Neural progenitor cell (in vitro differentiated cells): ENCODE measurements around the gene ASTN1. TPM values are rescaled to one million over a fixed set of nuclear protein-coding genes. Genes with fewer than 3 reads are reported as not detected.

Experiments used
- DNase-seq: peaks from one replicate; pipeline ENCODE4 v3.0.0-alpha.2; 2016; ENCODE audit warnings: low spot score
- H2AFZ ChIP-seq: fragments of 200-600 bp; sonication (generic); replicated peaks from 2 replicates; pipeline ENCODE4 v1.6.1; 2016; ENCODE audit warnings: antibody characterized with exemption
- H3F3A ChIP-seq: fragments of 200-600 bp; sonication (generic); 2 replicates; pipeline ENCODE4 v1.6.1; 2016; ENCODE audit warnings: antibody characterized with exemption, low read depth
- H3K27ac ChIP-seq: fragments of 200-600 bp; sonication (generic); 2 replicates; pipeline ENCODE4 v1.5.1; 2016; ENCODE audit warnings: mild to moderate bottlenecking
- H3K27me3 ChIP-seq: fragments of 200-600 bp; sonication (generic); 2 replicates; pipeline ENCODE4 v1.6.1; 2016; ENCODE audit warnings: mild to moderate bottlenecking, moderate library complexity
- H3K36me3 ChIP-seq: fragments of 200-600 bp; sonication (generic); 2 replicates; pipeline ENCODE4 v1.5.1; 2016
- H3K4me1 ChIP-seq: fragments of 200-600 bp; sonication (generic); 2 replicates; pipeline ENCODE4 v1.6.1; 2016; ENCODE audit warnings: mixed run types
- H3K4me2 ChIP-seq: fragments of 200-600 bp; sonication (generic); 2 replicates; pipeline ENCODE4 v1.6.1; 2016
- H3K4me3 ChIP-seq: fragments of 200-600 bp; sonication (generic); 2 replicates; pipeline ENCODE4 v1.5.1; 2016
- H3K79me2 ChIP-seq: fragments of 200-600 bp; sonication (generic); 2 replicates; pipeline ENCODE4 v1.6.1; 2016; ENCODE audit warnings: low read depth
- H3K9ac ChIP-seq: fragments of 200-600 bp; sonication (generic); 2 replicates; pipeline ENCODE4 v1.6.1; 2016
- H3K9me3 ChIP-seq: fragments of 200-600 bp; sonication (generic); 2 replicates; pipeline ENCODE4 v1.5.1; 2016; ENCODE audit warnings: low read depth
- H4K20me1 ChIP-seq: fragments of 200-600 bp; sonication (generic); 2 replicates; pipeline ENCODE4 v1.6.1; 2016; ENCODE audit warnings: low read depth
- H3K27ac Mint-ChIP-seq: 3 replicates; pipeline ENCODE4 v1.8.0; 2021; ENCODE audit warnings: mixed read lengths
- H3K27me3 Mint-ChIP-seq: 2 replicates; pipeline ENCODE4 v1.8.0; 2022; ENCODE audit warnings: low read depth, mild to moderate bottlenecking, inconsistent platforms, moderate library complexity, mixed read lengths; ENCODE audit not compliant: insufficient read depth
- H3K36me3 Mint-ChIP-seq: 3 replicates; pipeline ENCODE4 v1.8.0; 2021; ENCODE audit warnings: mixed read lengths
- H3K4me1 Mint-ChIP-seq: 3 replicates; pipeline ENCODE4 v1.8.0; 2021; ENCODE audit warnings: mixed read lengths
- H3K4me3 Mint-ChIP-seq: 3 replicates; pipeline ENCODE4 v1.8.0; 2021; ENCODE audit warnings: mild to moderate bottlenecking, moderate library complexity, mixed read lengths
- H3K9me3 Mint-ChIP-seq: 3 replicates; pipeline ENCODE4 v1.8.0; 2020; ENCODE audit warnings: mixed read lengths
- EZH2 ChIP-seq: fragments of 200-600 bp; sonication (generic); IDR thresholded peaks from 2 replicates; pipeline ENCODE4 v1.6.1; 2017; ENCODE audit warnings: antibody characterized with exemption, mild to moderate bottlenecking, moderate library complexity
- EZH2phosphoT487 ChIP-seq: fragments of 200-600 bp; sonication (generic); IDR thresholded peaks from 2 replicates; pipeline ENCODE4 v1.6.1; 2017; ENCODE audit warnings: antibody characterized with exemption
- total RNA-seq: library from RNA; depleted of rRNA; stranded (reverse); fragments of >200 nt; gene quantifications from 2 replicates; pipeline ENCODE4 v1.2.3, GENCODE V29; 2015; ENCODE audit warnings: low replicate concordance
- TF ChIP-seq, protein P1 (sequence below): fragments of 200-600 bp; sonication (generic); IDR thresholded peaks from 2 replicates; pipeline ENCODE4 v1.5.1; 2017; ENCODE audit warnings: antibody characterized with exemption, mild to moderate bottlenecking

Gene ASTN1
- total RNA-seq, 1 donor from 2014 or later, result 7.7 TPM

DNA sequence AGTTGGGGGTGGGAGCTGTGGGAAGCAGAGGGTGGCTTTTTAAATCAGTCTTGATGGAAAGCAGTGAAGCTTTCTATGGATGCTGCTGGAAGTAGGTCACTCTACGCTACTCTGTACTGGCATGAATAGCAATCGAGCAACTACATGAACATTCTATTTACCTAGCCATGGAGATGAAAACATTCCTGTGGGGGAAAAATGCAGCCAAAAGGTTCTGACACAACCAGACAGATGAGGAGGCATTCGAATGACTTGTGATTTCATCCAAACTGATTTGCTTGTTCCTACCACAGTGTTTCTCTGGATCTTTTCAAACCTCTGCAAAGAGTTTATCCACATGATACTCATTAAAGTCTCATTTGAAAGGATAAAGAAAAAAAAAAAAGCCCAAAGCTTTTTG, 95.0 kb downstream of the ASTN1 start:
- H3K9me3 ChIP-seq, result no peaks in the 10 kb centered on the region
- no peak for DNase-seq
- no peaks in the 10 kb centered on the region for H4K20me1 ChIP-seq
- H3K4me2 ChIP-seq, result no peak overlapping the region
- H3K79me2 ChIP-seq, result no peaks in the 10 kb centered on the region
- no peaks in the 10 kb centered on the region for H3F3A ChIP-seq
- H3K4me3 ChIP-seq, result no peak overlapping the region
- no peak for TF ChIP-seq EZH2
- Mint-ChIP-seq H3K4me3 (peak overlapping the region; percentile 39), H3K9me3 (peaks cover 2% of the 10 kb centered on the region), H3K27me3 (peaks cover 2% of the 10 kb centered on the region), H3K4me1 (peaks cover 35% of the 10 kb centered on the region), H3K27ac (no peak overlapping the region), H3K36me3 (no peaks in the 10 kb centered on the region)
- no peaks in the 10 kb centered on the region for H3K36me3 ChIP-seq
- H3K4me1 ChIP-seq, result peaks cover 27% of the 10 kb centered on the region
- H2AFZ ChIP-seq, result no peak overlapping the region
- H3K27me3 ChIP-seq, result peaks cover 17% of the 10 kb centered on the region
- no peak overlapping the region for H3K9ac ChIP-seq
- no peak overlapping the region for H3K27ac ChIP-seq

DNA sequence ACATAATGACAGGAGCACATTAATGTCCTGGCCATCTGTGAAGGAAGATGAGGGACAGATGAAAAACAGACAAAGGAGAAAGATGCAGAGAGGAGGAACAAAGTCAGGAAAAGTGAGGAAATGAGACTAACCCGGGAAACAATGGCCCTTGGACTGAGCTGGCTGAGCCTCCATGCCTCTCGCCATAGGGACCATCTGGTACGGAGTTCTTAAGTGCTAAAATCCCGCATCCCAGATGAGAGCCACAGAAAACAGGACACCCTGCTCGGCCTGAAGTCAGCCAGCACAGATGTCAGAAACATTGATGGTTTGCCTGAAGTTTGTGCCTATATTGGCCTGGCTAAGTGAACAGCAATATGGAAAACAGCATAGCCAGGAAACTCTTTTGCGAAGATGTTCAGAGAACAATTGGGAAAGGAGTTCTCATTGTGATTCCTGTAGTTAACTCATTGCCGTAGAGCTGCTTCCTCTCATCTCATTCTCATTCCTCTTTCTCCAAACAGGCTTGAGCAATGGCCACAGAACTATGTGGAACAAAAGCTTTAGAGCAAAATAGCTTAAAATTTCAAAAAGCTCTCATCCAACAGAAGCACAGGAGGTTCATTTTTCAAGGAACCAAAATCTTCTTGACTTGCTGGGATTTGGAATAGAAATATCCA, 96.6 kb downstream of the ASTN1 start:
- Mint-ChIP-seq H3K4me3 (no peak overlapping the region), H3K27ac (no peak overlapping the region), H3K27me3 (peaks cover 7% of the 10 kb centered on the region), H3K4me1 (peaks cover 29% of the 10 kb centered on the region), H3K36me3 (peaks cover under 1% of the 10 kb centered on the region), H3K9me3 (peaks cover 4% of the 10 kb centered on the region)
- TF ChIP-seq EZH2, result no peak
- TF ChIP-seq EZH2phosphoT487, result no peak
- TF ChIP-seq, protein P1, sequence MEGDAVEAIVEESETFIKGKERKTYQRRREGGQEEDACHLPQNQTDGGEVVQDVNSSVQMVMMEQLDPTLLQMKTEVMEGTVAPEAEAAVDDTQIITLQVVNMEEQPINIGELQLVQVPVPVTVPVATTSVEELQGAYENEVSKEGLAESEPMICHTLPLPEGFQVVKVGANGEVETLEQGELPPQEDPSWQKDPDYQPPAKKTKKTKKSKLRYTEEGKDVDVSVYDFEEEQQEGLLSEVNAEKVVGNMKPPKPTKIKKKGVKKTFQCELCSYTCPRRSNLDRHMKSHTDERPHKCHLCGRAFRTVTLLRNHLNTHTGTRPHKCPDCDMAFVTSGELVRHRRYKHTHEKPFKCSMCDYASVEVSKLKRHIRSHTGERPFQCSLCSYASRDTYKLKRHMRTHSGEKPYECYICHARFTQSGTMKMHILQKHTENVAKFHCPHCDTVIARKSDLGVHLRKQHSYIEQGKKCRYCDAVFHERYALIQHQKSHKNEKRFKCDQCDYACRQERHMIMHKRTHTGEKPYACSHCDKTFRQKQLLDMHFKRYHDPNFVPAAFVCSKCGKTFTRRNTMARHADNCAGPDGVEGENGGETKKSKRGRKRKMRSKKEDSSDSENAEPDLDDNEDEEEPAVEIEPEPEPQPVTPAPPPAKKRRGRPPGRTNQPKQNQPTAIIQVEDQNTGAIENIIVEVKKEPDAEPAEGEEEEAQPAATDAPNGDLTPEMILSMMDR, result no peak
- Histone ChIP-seq H3K27me3 (peaks cover 33% of the 10 kb centered on the region), H3K4me3 (no peak overlapping the region), H3K79me2 (no peaks in the 10 kb centered on the region), H3K9me3 (no peaks in the 10 kb centered on the region), H3K27ac (no peak overlapping the region), H3K9ac (no peak overlapping the region), H3K4me1 (peaks cover 27% of the 10 kb centered on the region), H4K20me1 (no peaks in the 10 kb centered on the region), H3F3A (no peaks in the 10 kb centered on the region), H2AFZ (no peak overlapping the region), H3K36me3 (no peaks in the 10 kb centered on the region), H3K4me2 (no peak overlapping the region)
- DNase-seq, result no peak

DNA sequence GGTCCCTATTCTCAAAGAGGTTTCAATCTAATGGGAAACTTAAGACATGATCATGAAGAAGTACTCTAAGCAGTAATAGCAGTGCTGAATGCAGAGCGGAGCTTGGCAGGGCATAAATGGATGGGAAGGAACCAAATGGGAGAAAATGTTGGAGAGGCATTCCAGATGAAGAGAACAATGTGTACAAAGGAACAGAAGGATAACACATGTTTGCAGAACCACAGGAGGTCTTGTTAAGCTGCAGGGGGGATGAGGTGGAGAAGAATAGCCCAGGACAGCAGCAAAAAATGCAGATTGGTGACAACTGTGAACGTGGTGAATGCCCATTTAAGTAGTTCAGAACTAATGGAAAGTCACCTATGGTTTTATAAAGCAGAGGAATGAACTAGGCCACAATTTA, 99.1 kb downstream of the ASTN1 start:
- peak; percentile 48 for DNase-seq
- H3K4me1 ChIP-seq, result peaks cover 27% of the 10 kb centered on the region
- H3K79me2 ChIP-seq, result no peaks in the 10 kb centered on the region
- no peak overlapping the region for H3K27ac ChIP-seq
- no peak overlapping the region for H3K9ac ChIP-seq
- H3K9me3 ChIP-seq, result no peaks in the 10 kb centered on the region
- Mint-ChIP-seq H3K36me3 (peaks cover 5% of the 10 kb centered on the region), H3K4me1 (peaks cover 16% of the 10 kb centered on the region), H3K27ac (no peak overlapping the region), H3K4me3 (no peak overlapping the region), H3K27me3 (peaks cover 7% of the 10 kb centered on the region), H3K9me3 (peaks cover 8% of the 10 kb centered on the region)
- no peaks in the 10 kb centered on the region for H4K20me1 ChIP-seq
- H3F3A ChIP-seq, result no peaks in the 10 kb centered on the region
- H3K27me3 ChIP-seq, result peaks cover 36% of the 10 kb centered on the region
- H2AFZ ChIP-seq, result no peak overlapping the region
- peak overlapping the region; percentile 21 for H3K4me2 ChIP-seq
- no peak overlapping the region for H3K4me3 ChIP-seq
- no peak for TF ChIP-seq EZH2
- TF ChIP-seq, protein P1, result no peak
- no peak for TF ChIP-seq EZH2phosphoT487
- H3K36me3 ChIP-seq, result no peaks in the 10 kb centered on the region

DNA sequence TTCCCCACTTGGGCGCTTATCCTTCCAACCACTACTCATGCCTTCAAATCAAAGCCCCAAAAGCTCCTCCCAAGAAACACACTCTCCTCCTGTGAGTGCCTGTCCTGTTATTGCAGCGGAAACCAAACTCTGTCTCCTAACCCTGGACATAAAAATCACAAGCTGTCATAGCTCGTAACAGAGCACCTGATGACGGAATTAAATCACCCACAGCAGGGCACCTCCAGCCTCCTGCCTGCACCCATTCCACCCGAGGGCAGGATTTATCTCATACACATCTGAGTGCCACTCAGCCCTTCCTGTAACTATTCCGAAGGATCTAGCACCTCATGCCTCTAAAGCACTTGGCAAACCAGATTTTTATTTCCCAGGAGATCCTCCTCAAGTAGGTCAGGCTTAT, 100.9 kb downstream of the ASTN1 start:
- Histone ChIP-seq H3K36me3 (no peaks in the 10 kb centered on the region), H3K4me2 (no peak overlapping the region), H3F3A (no peaks in the 10 kb centered on the region), H4K20me1 (no peaks in the 10 kb centered on the region), H3K27me3 (peaks cover 36% of the 10 kb centered on the region), H3K79me2 (no peaks in the 10 kb centered on the region), H3K9ac (no peak overlapping the region), H3K9me3 (no peaks in the 10 kb centered on the region), H3K4me3 (no peak overlapping the region), H2AFZ (no peak overlapping the region), H3K4me1 (peaks cover 18% of the 10 kb centered on the region), H3K27ac (no peak overlapping the region)
- peak overlapping the region; percentile 32 for H3K27ac Mint-ChIP-seq
- H3K36me3 Mint-ChIP-seq, result peaks cover 10% of the 10 kb centered on the region
- peaks cover 8% of the 10 kb centered on the region for H3K9me3 Mint-ChIP-seq
- H3K4me1 Mint-ChIP-seq, result peaks cover 6% of the 10 kb centered on the region
- TF ChIP-seq, protein P1, result no peak
- TF ChIP-seq EZH2, result no peak
- no peak for TF ChIP-seq EZH2phosphoT487
- peaks cover 5% of the 10 kb centered on the region for H3K27me3 Mint-ChIP-seq
- no peak for DNase-seq
- no peak overlapping the region for H3K4me3 Mint-ChIP-seq
